WTC11 (cell line): ENCODE results near the gene COPZ2. TPM values are rescaled to one million over a fixed set of nuclear protein-coding genes. Genes with fewer than 3 reads are reported as not detected.
"Not testable (repeated sequence)": the region's sequence is repeated elsewhere in the genome, so short reads cannot be mapped to it uniquely, and the experiment has no call there.

Source experiments
- ATAC-seq: fragments of 200-7000 bp; cut with Tn5 transposase; 2 replicates; pipeline ENCODE4 v1.10.0; 2021; ENCODE audit warnings: mild to moderate bottlenecking, moderate library complexity
- CTCF ChIA-PET: fragments of 300-600 bp; sonication (Branson Sonifier 250); formaldehyde crosslinking; loops from one replicate; lab custom pipeline; 2021; ENCODE audit warnings: antibody characterized with exemption; lab: Charles Lee
- POLR2A ChIA-PET: fragments of 350-600 bp; sonication (Branson Sonifier 250); formaldehyde crosslinking; loops from one replicate; lab custom pipeline; 2021; ENCODE audit warnings: antibody characterized with exemption; lab: Charles Lee
- DNase-seq: peaks from one replicate; pipeline ENCODE4 v3.0.0; 2021; ENCODE audit warnings: low spot score
- H3K27ac Mint-ChIP-seq: 2 replicates; pipeline ENCODE4 v1.8.0; 2021; ENCODE audit warnings: mixed read lengths
- H3K27me3 Mint-ChIP-seq: 2 replicates; pipeline ENCODE4 v1.8.0; 2021; ENCODE audit warnings: low read depth, mild to moderate bottlenecking, moderate library complexity, mixed read lengths
- H3K36me3 Mint-ChIP-seq: 2 replicates; pipeline ENCODE4 v1.8.0; 2021; ENCODE audit warnings: mixed read lengths
- H3K4me1 Mint-ChIP-seq: 2 replicates; pipeline ENCODE4 v1.8.0; 2022; ENCODE audit warnings: mixed read lengths
- H3K4me3 Mint-ChIP-seq: 2 replicates; pipeline ENCODE4 v1.8.0; 2021; ENCODE audit warnings: mild to moderate bottlenecking, moderate library complexity, mixed read lengths
- H3K9me3 Mint-ChIP-seq: 2 replicates; pipeline ENCODE4 v1.8.0; 2021; ENCODE audit warnings: mixed read lengths
- AFF4 ChIP-seq: sonication (generic); formaldehyde crosslinking; IDR thresholded peaks from 2 replicates; pipeline ENCODE4 v1.8.1; 2023; ENCODE audit warnings: mild to moderate bottlenecking, missing genetic modification reagents, borderline replicate concordance
- AR ChIP-seq: fragments of 250-450 bp; sonication (Bioruptor Pico); IDR thresholded peaks from 2 replicates; pipeline ENCODE4 v1.9.0; 2021; ENCODE audit warnings: mild to moderate bottlenecking
- ATF6 ChIP-seq: sonication (generic); formaldehyde crosslinking; IDR thresholded peaks from 2 replicates; pipeline ENCODE4 v1.8.1; 2023; ENCODE audit warnings: mild to moderate bottlenecking, missing genetic modification reagents
- CREB1 ChIP-seq: sonication (generic); formaldehyde crosslinking; IDR thresholded peaks from 2 replicates; pipeline ENCODE4 v1.8.0; 2023; ENCODE audit warnings: mild to moderate bottlenecking, missing genetic modification reagents
- CREM ChIP-seq: sonication (generic); formaldehyde crosslinking; IDR thresholded peaks from 2 replicates; pipeline ENCODE4 v1.8.1; 2022; ENCODE audit warnings: mild to moderate bottlenecking, missing genetic modification reagents, moderate library complexity
- ELF4 ChIP-seq: sonication (generic); formaldehyde crosslinking; IDR thresholded peaks from 2 replicates; pipeline ENCODE4 v1.8.1; 2022; ENCODE audit warnings: low read depth, mild to moderate bottlenecking, moderate library complexity, missing genetic modification reagents
- ERG ChIP-seq: fragments of 250-450 bp; sonication (Bioruptor Pico); IDR thresholded peaks from 2 replicates; pipeline ENCODE4 v1.8.0; 2021; ENCODE audit warnings: mild to moderate bottlenecking
- FOXJ3 ChIP-seq: sonication (generic); formaldehyde crosslinking; IDR thresholded peaks from 2 replicates; pipeline ENCODE4 v1.9.0; 2021; ENCODE audit warnings: missing genetic modification reagents, mild to moderate bottlenecking, borderline replicate concordance
- FOXK1 ChIP-seq: sonication (generic); formaldehyde crosslinking; IDR thresholded peaks from 2 replicates; pipeline ENCODE4 v1.8.0; 2022; ENCODE audit warnings: mild to moderate bottlenecking, moderate library complexity, missing genetic modification reagents
- NR3C1 ChIP-seq: sonication (generic); formaldehyde crosslinking; conservative IDR thresholded peaks from 2 replicates; pipeline ENCODE4 v1.8.1; 2023; ENCODE audit warnings: low read depth, mild to moderate bottlenecking, missing genetic modification reagents
- OVOL2 ChIP-seq: fragments of 250-450 bp; sonication (Bioruptor Pico); IDR thresholded peaks from 2 replicates; pipeline ENCODE4 v1.9.0; 2021; ENCODE audit warnings: mild to moderate bottlenecking, borderline replicate concordance
- RELA ChIP-seq: sonication (generic); formaldehyde crosslinking; IDR thresholded peaks from 2 replicates; pipeline ENCODE4 v1.8.1; 2022; ENCODE audit warnings: missing genetic modification reagents, mild to moderate bottlenecking, borderline replicate concordance
- RORB ChIP-seq: fragments of 250-450 bp; sonication (Bioruptor Pico); IDR thresholded peaks from 2 replicates; pipeline ENCODE4 v1.9.0; 2021; ENCODE audit warnings: mild to moderate bottlenecking
- TCF7 ChIP-seq: sonication (generic); formaldehyde crosslinking; IDR thresholded peaks from 2 replicates; pipeline ENCODE4 v1.8.0; 2022; ENCODE audit warnings: mild to moderate bottlenecking, low read depth, missing genetic modification reagents, moderate library complexity
- ZBTB21 ChIP-seq: sonication (generic); formaldehyde crosslinking; IDR thresholded peaks from 2 replicates; pipeline ENCODE4 v1.8.1; 2023; ENCODE audit warnings: mild to moderate bottlenecking, missing genetic modification reagents, borderline replicate concordance
- ZNF532 ChIP-seq: fragments of 250-450 bp; sonication (Bioruptor Pico); IDR thresholded peaks from 2 replicates; pipeline ENCODE4 v1.9.0; 2021; ENCODE audit warnings: mild to moderate bottlenecking, borderline replicate concordance
- total RNA-seq: library from RNA; stranded (reverse); gene quantifications from 3 replicates; pipeline ENCODE4 v1.2.3, GENCODE V29; 2021

Gene COPZ2
- total RNA-seq, 1 experiment from 2014 or later: 0.44 TPM

- ATAC-seq (peak; percentile 94), DNase-seq (peak; percentile 57)
- H3K36me3 Mint-ChIP-seq: peaks cover 55% of the 10 kb centered on the region
- ChIA-PET POLR2A (interaction anchor here (0.9 to 4.6 kb wide), 4 partner anchors 10 to 16 kb away, joined by 3 to 32 read pairs (median 5); no protein-coding TSS in a partner anchor), CTCF (interaction anchor here (0.6 to 2.8 kb wide), 29 partner anchors 9 to 606 kb away, joined by 3 to 33 read pairs (median 5); partner anchors contain the start of genes NFE2L1 and SNX11)
- no peak for TF ChIP-seq ZNF532 (CRISPR knock-in tag)
- no peak for TF ChIP-seq NR3C1 (CRISPR knock-in tag)
- no peak for TF ChIP-seq OVOL2 (CRISPR knock-in tag)
- TF ChIP-seq RORB (CRISPR knock-in tag): no peak
- no peak for TF ChIP-seq ERG (CRISPR knock-in tag)
- TF ChIP-seq ATF6 (CRISPR knock-in tag): no peak
- TF ChIP-seq CREB1 (CRISPR knock-in tag): no peak
- no peak for TF ChIP-seq ZBTB21 (CRISPR knock-in tag)
- no peak for TF ChIP-seq AR
- no peak for TF ChIP-seq FOXJ3 (CRISPR knock-in tag)
- TF ChIP-seq RELA (CRISPR knock-in tag): no peak
- no peak for TF ChIP-seq FOXK1 (CRISPR knock-in tag)
- no peak for TF ChIP-seq CREM (CRISPR knock-in tag)
- TF ChIP-seq TCF7 (CRISPR knock-in tag): no peak
- TF ChIP-seq AFF4 (CRISPR knock-in tag): no peak
- TF ChIP-seq ELF4 (CRISPR knock-in tag): no peak
- no peaks in the 10 kb centered on the region for H3K27me3 Mint-ChIP-seq
- H3K27ac Mint-ChIP-seq: peak overlapping the region; percentile 64
- peaks cover 6% of the 10 kb centered on the region for H3K4me1 Mint-ChIP-seq
- H3K9me3 Mint-ChIP-seq: no peaks in the 10 kb centered on the region
- no peak overlapping the region for H3K4me3 Mint-ChIP-seq
These were observed 30.9 kb upstream of the COPZ2 start for GRCh38 chr17:48068491-48068961.

GRCh38 chr17:48067808-48068207 lies 30.2 kb upstream of the COPZ2 start:
- CTCF ChIA-PET: interaction anchor here (0.6 to 2.8 kb wide), 18 partner anchors 13 to 225 kb away, joined by 3 to 33 read pairs (median 7); partner anchors contain the start of genes NFE2L1 and SNX11

More at GRCh38 chr17:48067808-48068207, 30.2 kb upstream of the COPZ2 start:
- ATAC-seq, H3K27me3 Mint-ChIP-seq, H3K4me1 Mint-ChIP-seq, DNase-seq, H3K27ac Mint-ChIP-seq, H3K4me3 Mint-ChIP-seq, H3K9me3 Mint-ChIP-seq: not testable (repeated sequence)
- H3K36me3 Mint-ChIP-seq: peaks cover 49% of the 10 kb centered on the region
- POLR2A ChIA-PET: interaction anchor here (1.7 to 4.6 kb wide), 2 partner anchors 9 to 13 kb away, joined by 7 to 32 read pairs; no protein-coding TSS in a partner anchor
